ENCODE results near the gene FHOD3. TPM values are rescaled to one million over a fixed set of nuclear protein-coding genes. Genes with fewer than 3 reads are reported as not detected.

The FHOD3 gene
- total and polyA plus RNA-seq, 5 experiments from 2014 or later = not detected

- Mint-ChIP-seq H3K4me1 (no peaks in the 10 kb centered on the region), H3K36me3 (no peaks in the 10 kb centered on the region), H3K4me3 (no peak overlapping the region), H3K27ac (no peak overlapping the region), H3K9me3 (no peaks in the 10 kb centered on the region), H3K27me3 (peaks cover 0 to 4% (median 0%) of the 10 kb centered on the region in 5 donors)
- POLR2A ChIA-PET = no interaction called here
- DNase-seq (no peak), ATAC-seq (no peak)
These were observed 208.2 kb downstream of the FHOD3 start for GRCh38 chr18:36505665-36506064.

- POLR2A ChIA-PET = no interaction called here
- DNase-seq (no peak), ATAC-seq (no peak)
- Mint-ChIP-seq H3K4me3 (no peak overlapping the region), H3K27ac (no peak overlapping the region), H3K9me3 (no peaks in the 10 kb centered on the region), H3K27me3 (peaks cover 0 to 3% (median 2%) of the 10 kb centered on the region in 5 donors), H3K4me1 (no peaks in the 10 kb centered on the region), H3K36me3 (no peaks in the 10 kb centered on the region)
These were observed 212.2 kb downstream of the FHOD3 start for GRCh38 chr18:36509646-36510197.

- H3K27ac Mint-ChIP-seq = no peak overlapping the region
- POLR2A ChIA-PET = no interaction called here
- no peaks in the 10 kb centered on the region for H3K9me3 Mint-ChIP-seq
- ATAC-seq (no peak), DNase-seq (no peak)
- no peak overlapping the region for H3K4me3 Mint-ChIP-seq
- H3K36me3 Mint-ChIP-seq = no peaks in the 10 kb centered on the region
- H3K4me1 Mint-ChIP-seq = no peaks in the 10 kb centered on the region
- peaks cover 3 to 15% (median 9%) of the 10 kb centered on the region in 5 donors for H3K27me3 Mint-ChIP-seq
These were observed 214.4 kb downstream of the FHOD3 start for GRCh38 chr18:36511791-36512352.

GRCh38 chr18:36513556-36513955 lies 216.0 kb downstream of the FHOD3 start:
- H3K36me3 Mint-ChIP-seq = no peaks in the 10 kb centered on the region
- no peak for ATAC-seq
- POLR2A ChIA-PET = no interaction called here
- DNase-seq = no peak
- no peak overlapping the region for H3K4me3 Mint-ChIP-seq
- no peaks in the 10 kb centered on the region for H3K4me1 Mint-ChIP-seq
- H3K27ac Mint-ChIP-seq = no peak overlapping the region
- H3K27me3 Mint-ChIP-seq = peaks cover 7 to 19% (median 13%) of the 10 kb centered on the region in 5 donors
- no peaks in the 10 kb centered on the region for H3K9me3 Mint-ChIP-seq

- DNase-seq (no peak), ATAC-seq (no peak)
- H3K4me3 Mint-ChIP-seq = no peak overlapping the region
- no peaks in the 10 kb centered on the region for H3K4me1 Mint-ChIP-seq
- no peaks in the 10 kb centered on the region for H3K9me3 Mint-ChIP-seq
- peaks cover 7 to 29% (median 17%) of the 10 kb centered on the region in 5 donors for H3K27me3 Mint-ChIP-seq
- H3K27ac Mint-ChIP-seq = no peak overlapping the region
- H3K36me3 Mint-ChIP-seq = no peaks in the 10 kb centered on the region
- POLR2A ChIA-PET = no interaction called here
These were observed 217.3 kb downstream of the FHOD3 start for GRCh38 chr18:36514778-36515177.

GRCh38 chr18:36516258-36516657 lies 218.7 kb downstream of the FHOD3 start:
- POLR2A ChIA-PET = no interaction called here
- DNase-seq (no peak), ATAC-seq (no peak)
- H3K9me3 Mint-ChIP-seq = peaks cover 0 to under 1% (median 0%) of the 10 kb centered on the region in 9 donors
- H3K27me3 Mint-ChIP-seq = peaks cover 9 to 29% (median 20%) of the 10 kb centered on the region in 5 donors
- no peaks in the 10 kb centered on the region for H3K4me1 Mint-ChIP-seq
- no peak overlapping the region for H3K4me3 Mint-ChIP-seq
- no peaks in the 10 kb centered on the region for H3K36me3 Mint-ChIP-seq
- no peak overlapping the region for H3K27ac Mint-ChIP-seq

GRCh38 chr18:36516726-36517125 lies 219.2 kb downstream of the FHOD3 start:
- no peak overlapping the region for H3K27ac Mint-ChIP-seq
- DNase-seq = no peak
- peaks cover 13 to 33% (median 22%) of the 10 kb centered on the region in 5 donors for H3K27me3 Mint-ChIP-seq
- POLR2A ChIA-PET = no interaction called here
- H3K4me3 Mint-ChIP-seq = no peak overlapping the region
- no peaks in the 10 kb centered on the region for H3K4me1 Mint-ChIP-seq
- H3K36me3 Mint-ChIP-seq = no peaks in the 10 kb centered on the region
- H3K9me3 Mint-ChIP-seq = peaks cover 0 to 2% (median 0%) of the 10 kb centered on the region in 9 donors
- no peak for ATAC-seq

- Mint-ChIP-seq H3K9me3 (peaks cover 0 to 2% (median 0%) of the 10 kb centered on the region in 9 donors), H3K27me3 (peaks cover 13 to 49% (median 26%) of the 10 kb centered on the region in 5 donors), H3K27ac (no peak overlapping the region), H3K4me3 (no peak overlapping the region), H3K4me1 (no peaks in the 10 kb centered on the region), H3K36me3 (no peaks in the 10 kb centered on the region)
- ATAC-seq (no peak), DNase-seq (no peak)
- POLR2A ChIA-PET = no interaction called here
These were observed 221.3 kb downstream of the FHOD3 start for GRCh38 chr18:36518839-36519238.

GRCh38 chr18:36519358-36519757 lies 221.8 kb downstream of the FHOD3 start:
- no peak overlapping the region for H3K27ac Mint-ChIP-seq
- H3K4me3 Mint-ChIP-seq = no peak overlapping the region
- no peak for DNase-seq
- H3K9me3 Mint-ChIP-seq = peaks cover 0 to 2% (median 0%) of the 10 kb centered on the region in 9 donors
- no peaks in the 10 kb centered on the region for H3K4me1 Mint-ChIP-seq
- H3K27me3 Mint-ChIP-seq = peaks cover 14 to 49% (median 26%) of the 10 kb centered on the region in 5 donors
- no peaks in the 10 kb centered on the region for H3K36me3 Mint-ChIP-seq
- no peak for ATAC-seq
- POLR2A ChIA-PET = no interaction called here

- Mint-ChIP-seq H3K36me3 (no peaks in the 10 kb centered on the region), H3K27ac (no peak overlapping the region), H3K9me3 (peaks cover 0 to 2% (median 0%) of the 10 kb centered on the region in 9 donors), H3K4me3 (no peak overlapping the region), H3K4me1 (no peaks in the 10 kb centered on the region), H3K27me3 (peaks cover 9 to 31% (median 16%) of the 10 kb centered on the region in 5 donors)
- no peak for DNase-seq
- POLR2A ChIA-PET = no interaction called here
- no peak for ATAC-seq
These were observed 225.0 kb downstream of the FHOD3 start for GRCh38 chr18:36522509-36522908.

GRCh38 chr18:36525913-36526312 lies 228.4 kb downstream of the FHOD3 start:
- POLR2A ChIA-PET = no interaction called here
- Mint-ChIP-seq H3K4me1 (no peaks in the 10 kb centered on the region), H3K36me3 (no peaks in the 10 kb centered on the region), H3K4me3 (no peak overlapping the region), H3K27ac (no peak overlapping the region), H3K9me3 (peaks cover 0 to 2% (median 0%) of the 10 kb centered on the region in 9 donors), H3K27me3 (peaks cover 3 to 20% (median 12%) of the 10 kb centered on the region in 5 donors)
- ATAC-seq (no peak), DNase-seq (no peak)

- Mint-ChIP-seq H3K9me3 (no peaks in the 10 kb centered on the region), H3K4me1 (no peaks in the 10 kb centered on the region), H3K27ac (no peak overlapping the region), H3K36me3 (no peaks in the 10 kb centered on the region), H3K4me3 (no peak overlapping the region), H3K27me3 (peaks cover 3 to 22% (median 7%) of the 10 kb centered on the region in 5 donors)
- POLR2A ChIA-PET = no interaction called here
- ATAC-seq (no peak), DNase-seq (no peak)
These were observed 229.1 kb downstream of the FHOD3 start for GRCh38 chr18:36526611-36527010.

- Mint-ChIP-seq H3K9me3 (no peaks in the 10 kb centered on the region), H3K4me1 (no peaks in the 10 kb centered on the region), H3K4me3 (no peak overlapping the region), H3K36me3 (no peaks in the 10 kb centered on the region), H3K27me3 (peaks cover 0 to 22% (median 7%) of the 10 kb centered on the region in 5 donors), H3K27ac (no peak overlapping the region)
- POLR2A ChIA-PET = no interaction called here
- DNase-seq = no peak
- ATAC-seq = no peak
These were observed 229.5 kb downstream of the FHOD3 start for GRCh38 chr18:36527051-36527450.

Measured in naive thymus-derived CD8-positive, alpha-beta T cell (primary cell).